NCI-H345 treated with DMSO at 0.1 percent for 48 hours (cell line): ENCODE data around the gene NR1H4.
"Not testable (repeated sequence)": the region's sequence is repeated elsewhere in the genome, so short reads cannot be mapped to it uniquely, and the experiment has no call there.

ENCODE experiments used
- DNase-seq: peaks from one replicate; lab custom pipeline; 2025; ENCODE audit not compliant: unreplicated experiment; lab: John Stamatoyannopoulos, UW

Gene NR1H4

DNA sequence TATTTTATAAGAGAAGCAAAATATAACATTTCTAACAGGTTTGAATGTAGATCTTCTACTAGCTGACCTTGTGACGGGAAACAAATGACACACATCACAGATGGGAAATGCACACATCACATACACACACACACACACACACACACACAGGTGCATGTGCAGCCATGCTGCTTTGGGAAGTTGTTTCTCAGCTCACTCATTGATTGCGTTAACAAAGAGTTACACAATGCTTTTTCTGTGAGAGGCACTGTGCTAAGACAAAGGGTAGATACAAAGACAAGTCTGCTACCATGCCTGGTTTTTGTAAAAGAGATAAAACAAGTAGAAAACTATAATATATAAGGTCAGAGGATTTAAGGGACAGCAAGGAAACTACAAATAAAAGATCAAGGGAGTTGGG, 1.3 kb upstream of the NR1H4 start:
- no peak for DNase-seq

DNA sequence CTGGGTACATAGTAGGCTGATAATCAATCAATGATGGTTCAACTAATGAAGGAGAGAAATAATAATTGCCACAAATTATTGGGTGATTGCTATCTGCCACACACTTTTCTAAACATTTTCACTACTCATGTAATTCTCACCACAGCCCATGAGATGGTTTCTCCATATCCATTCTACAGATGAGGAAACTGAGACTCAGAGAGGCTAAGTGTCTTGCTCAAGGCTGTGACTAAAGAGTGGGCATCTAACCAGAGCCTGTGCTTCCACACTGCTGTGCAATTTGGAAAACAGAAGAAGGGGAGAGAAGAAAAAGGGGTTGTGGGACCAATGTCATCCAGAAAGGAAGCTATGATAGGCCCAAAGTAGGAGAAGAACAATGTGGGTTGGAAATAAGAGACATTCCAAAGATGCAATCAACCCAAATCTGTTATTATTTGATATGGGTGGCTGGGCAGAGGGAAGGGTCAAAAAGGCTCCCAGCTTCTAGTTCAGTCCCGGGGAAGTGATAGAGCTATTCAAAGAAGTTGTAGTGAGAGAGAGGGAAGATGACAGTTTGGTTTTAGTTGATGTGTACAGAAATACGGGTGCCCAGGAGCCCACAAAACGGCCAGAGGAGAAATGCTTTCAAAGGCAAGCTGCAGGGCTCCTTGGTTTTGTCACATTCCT, 483 bp upstream of the NR1H4 start:
- DNase-seq: no peak

DNA sequence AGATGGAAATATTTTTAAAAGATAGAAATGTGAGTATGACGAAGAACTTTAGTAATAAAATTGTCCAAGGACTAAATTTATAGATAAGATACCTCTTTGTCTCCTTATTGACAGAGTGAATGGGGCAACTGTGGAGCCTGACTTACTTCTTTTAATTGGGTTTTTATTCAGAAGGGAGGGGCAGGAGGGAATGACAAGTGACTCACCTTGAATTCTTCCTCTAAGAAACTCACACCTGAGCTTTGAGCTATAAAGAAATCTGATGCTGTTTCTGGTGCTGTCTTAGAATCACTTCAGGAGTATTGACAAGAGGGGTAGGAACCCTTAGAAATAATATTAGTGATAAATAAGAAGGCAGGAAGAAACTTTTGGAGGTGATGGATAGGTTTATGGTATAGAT, 951 bp downstream of the NR1H4 start:
- DNase-seq: no peak

DNA sequence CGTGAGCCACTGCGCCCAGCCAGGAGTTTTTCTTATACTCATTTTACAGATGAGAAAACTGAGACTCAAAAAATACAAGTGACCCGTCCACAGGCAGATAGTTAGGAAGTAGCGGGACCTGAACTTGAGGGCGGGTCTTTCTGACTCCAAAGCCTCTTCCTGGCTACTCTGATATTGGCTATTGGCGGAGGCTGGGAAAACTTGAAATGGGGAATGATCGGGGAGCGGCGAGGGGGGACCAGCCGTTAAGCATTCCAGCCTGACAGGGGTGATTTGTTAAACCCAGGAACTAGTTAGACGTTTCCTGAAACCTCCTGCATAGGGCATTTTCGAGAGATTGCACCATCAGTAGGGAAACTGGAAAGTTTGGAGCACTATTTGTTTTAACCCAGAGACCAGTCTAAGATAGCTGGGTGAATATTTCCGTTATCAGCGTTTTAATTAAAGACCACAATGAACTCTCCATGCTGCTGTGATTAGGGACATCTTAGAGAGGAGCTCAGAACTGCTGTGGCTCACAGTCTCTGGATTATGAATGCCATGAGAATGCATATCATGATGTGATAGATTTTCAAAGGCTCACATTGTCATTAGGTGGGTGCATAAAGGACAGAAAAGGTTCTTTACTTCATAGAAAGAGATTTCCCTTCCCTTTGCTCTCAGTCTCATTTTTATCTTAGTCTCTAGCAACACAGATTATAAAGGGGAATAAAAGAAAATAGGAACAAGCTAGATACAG, 2.5 kb downstream of the NR1H4 start:
- no peak for DNase-seq

DNA sequence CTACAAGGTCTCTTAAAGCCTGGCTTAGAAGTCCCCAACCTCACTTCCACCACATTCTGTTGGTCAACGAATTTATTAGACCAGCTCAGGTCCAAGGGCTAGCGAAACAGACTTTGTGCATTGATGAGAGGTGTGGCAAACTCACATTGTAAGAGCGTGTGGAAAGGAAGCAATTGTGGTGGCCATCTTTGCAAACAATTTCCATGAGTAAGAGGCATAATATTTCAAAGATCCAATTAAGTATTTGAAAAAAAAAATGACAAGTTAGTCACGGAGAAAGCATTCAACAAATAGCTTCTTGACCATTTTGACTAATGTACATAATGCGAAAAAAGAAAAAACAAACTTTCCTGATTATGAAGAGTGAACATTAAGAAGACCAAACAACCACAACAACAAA, 7.4 kb downstream of the NR1H4 start:
- no peak for DNase-seq

DNA sequence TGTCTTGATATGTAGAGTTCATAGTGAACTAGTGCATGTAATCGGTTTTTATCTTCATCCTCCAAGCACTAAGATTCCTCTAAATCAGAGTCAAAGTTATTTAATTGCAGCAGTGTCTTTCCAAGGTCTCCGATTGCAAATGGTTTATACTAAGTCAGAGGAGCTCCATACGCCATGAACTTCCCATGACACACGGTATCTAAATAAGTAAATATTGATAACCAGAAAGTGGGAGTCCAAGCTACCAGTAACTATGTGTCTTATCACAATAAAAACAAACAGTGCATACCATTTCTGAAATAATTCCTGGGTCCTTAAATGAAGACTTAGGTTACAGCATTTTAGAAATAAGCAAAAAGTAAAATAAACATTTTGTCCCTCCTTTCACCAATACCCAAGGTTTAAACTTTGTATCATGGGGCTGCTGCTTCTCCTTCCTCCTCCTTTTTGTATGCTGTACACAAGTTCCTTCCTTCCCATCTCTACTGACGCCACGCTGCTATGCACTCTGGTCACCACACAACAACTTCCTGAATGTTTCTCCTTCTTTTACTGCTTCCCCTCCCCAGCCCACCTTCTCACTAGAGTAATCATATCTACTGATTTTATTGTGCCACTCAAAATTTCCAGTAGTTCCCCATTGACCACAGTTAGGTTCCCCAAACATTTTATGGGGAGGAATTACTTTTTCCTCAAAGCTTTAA, 10.7 kb downstream of the NR1H4 start:
- no peak for DNase-seq

DNA sequence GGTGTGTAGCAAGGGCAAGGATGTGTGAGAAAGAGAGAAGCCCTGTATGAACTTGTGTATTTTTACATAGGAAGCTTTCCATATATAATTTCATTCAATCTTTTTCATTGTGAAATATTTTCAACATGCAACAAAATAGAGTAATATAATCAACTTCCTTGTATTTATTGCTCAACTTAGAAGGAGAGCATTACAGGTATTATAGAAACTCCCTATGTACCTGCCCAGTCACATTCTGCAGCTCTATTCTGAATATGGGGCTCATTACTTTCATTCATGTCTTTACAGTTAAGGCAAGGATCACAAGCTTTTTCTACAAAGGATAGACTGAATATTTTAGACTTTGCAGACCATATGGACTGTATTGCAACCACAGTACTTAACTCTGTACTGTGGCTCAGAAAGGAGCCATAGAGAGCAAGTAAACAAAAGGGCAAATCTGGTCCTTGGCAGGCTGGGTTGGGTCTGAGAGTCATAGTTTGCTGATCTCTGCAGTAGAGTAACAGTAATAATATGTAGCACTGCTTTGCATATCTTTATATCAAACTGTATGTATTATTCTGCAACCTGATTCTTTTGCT, 11.3 kb downstream of the NR1H4 start:
- DNase-seq: no peak

DNA sequence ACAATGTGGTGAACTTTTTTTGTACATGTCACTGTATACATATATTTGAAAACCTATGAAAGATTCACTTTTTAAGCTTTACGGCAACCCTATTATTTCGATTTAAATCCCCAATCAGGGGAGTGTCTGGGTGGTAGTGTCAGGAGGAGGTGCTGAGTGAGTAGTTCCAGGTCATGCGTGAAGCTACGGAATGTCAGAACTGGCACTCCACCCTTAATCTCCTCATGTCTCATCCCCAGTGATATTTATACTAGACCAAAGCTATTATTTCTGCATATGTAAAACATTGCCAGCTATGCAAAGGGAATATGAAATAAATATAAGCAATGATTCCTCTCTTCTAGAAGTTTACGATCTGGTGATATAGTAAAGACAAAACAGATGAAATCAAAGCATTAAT, 12.3 kb downstream of the NR1H4 start:
- DNase-seq: no peak

DNA sequence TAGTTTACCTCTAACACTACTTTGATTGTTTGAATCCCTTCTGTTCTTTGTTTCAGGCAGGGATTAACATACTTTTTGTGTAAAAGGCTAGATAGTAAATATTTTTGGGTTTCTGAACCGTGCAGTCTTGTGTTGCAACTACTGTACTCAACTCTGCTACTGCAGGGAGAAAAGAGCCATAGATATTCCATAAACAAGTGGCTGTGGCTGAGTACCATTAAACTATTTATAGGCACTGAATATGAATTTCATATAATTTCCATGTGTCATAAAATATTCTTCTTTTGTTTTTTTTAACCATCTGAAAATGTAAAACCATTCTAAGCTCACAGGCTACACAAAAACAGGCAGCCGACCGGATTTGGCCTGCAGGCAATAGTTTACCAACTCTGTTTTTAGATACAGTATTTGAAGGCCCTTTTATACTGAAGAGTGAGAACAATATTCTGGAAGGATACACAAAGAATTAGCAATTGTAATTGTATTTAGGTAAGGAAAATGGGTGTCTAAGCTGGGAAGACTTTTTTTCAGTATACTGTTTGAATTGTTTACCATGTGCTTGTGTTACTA, 15.7 kb downstream of the NR1H4 start:
- DNase-seq: no peak

DNA sequence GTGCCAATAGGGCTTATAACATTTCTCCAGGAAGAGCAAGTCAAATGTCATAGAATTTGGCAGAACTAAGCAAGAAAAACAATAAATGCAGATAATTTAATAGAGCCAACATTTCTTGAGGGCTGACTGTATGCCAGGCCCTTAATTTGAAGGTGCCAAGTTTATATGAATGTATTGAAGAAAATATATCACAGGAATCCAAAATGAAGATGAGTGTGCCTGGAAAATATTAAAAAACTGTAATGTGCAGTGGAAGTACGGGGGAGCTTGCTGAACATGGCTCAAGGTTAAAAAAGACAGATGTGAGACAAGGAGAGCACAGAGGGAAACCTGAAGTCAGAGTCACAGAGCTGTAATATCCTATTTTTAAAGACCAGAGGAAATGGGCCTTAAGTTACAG, 16.4 kb downstream of the NR1H4 start:
- DNase-seq: no peak

DNA sequence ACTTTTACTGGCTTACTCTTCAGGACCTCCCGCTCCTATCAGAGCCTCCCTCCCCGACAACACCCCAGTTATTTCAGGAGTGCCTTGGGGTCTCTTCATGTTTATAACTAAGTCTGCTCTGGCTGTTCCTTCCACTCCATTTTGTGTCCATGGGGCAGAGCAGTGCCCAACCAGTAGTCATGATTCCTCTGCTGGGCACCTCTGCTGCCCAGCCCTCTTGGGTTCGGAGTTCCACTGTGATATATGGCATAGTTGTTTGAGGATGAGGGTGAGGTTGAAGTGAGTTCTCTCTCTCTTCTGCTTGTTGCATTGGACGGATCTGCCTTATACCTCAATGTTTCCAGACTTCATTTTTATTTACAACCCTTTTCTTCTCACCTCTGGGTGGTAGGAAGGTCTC, 17.4 kb downstream of the NR1H4 start:
- DNase-seq: no peak

DNA sequence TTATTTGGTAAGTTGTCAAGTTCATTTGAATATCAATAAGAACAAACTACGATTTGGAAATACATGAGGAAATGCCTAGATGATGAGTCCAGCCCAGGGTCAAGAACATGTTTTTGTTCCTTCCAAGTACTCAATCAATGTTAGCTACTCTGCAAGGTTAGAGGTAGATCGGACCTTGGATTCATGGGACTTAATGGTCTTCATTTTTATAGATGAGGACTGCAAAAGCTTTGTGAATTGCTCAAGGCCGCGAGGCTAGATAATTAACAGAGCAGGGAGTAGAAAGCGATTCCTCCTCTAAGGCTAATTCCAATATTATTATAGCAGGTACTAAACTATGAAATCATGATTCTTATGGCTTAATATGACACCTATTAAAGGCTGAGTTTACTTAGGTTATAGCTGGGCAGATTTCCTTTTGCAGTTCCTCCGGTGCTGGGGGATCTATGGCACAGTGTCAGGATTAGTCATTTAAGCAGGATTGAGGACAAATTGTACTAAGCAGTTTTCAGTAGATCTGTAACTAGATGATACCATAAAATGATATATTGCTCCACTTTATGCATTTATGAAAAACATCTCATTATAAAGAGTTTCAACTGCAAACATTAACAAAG, 19.8 kb downstream of the NR1H4 start:
- DNase-seq: no peak

DNA sequence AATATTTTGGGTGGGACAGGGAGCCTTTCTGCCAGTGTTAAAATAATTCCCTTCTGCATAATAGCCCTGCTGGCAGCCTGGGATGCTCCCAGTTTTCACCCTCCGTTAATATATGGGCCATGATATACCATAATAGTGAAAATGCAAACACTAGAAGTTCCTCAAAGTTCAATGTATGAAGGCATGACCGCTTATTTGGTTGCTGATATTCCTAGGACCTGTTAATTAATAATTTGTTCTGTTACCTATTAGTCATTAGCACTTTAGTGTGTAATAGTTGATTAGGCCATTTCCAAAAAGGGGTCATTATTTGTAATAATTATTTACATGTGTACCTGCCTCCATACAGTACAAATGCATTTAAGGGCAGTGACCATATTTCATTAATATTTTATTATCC, 20.4 kb downstream of the NR1H4 start:
- DNase-seq: no peak

DNA sequence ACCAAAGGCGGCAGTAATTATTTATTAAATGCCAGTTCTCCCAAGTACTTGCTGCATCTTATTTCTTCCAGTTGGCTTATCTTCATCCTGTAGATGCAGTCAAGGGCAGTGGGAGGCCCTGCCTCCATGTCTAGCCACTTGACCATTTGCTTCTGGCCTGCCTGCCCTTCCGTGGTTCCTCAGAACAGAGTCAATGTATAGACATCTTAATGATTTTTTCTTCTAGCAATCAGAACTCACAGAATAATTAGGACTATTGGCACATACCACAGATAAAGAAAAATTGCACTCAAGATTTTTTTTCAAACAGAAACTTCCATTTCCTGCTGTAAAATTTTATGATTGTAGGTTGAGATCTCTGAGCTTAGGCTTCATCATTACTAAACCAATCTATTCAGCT, 20.9 kb downstream of the NR1H4 start:
- no peak for DNase-seq

DNA sequence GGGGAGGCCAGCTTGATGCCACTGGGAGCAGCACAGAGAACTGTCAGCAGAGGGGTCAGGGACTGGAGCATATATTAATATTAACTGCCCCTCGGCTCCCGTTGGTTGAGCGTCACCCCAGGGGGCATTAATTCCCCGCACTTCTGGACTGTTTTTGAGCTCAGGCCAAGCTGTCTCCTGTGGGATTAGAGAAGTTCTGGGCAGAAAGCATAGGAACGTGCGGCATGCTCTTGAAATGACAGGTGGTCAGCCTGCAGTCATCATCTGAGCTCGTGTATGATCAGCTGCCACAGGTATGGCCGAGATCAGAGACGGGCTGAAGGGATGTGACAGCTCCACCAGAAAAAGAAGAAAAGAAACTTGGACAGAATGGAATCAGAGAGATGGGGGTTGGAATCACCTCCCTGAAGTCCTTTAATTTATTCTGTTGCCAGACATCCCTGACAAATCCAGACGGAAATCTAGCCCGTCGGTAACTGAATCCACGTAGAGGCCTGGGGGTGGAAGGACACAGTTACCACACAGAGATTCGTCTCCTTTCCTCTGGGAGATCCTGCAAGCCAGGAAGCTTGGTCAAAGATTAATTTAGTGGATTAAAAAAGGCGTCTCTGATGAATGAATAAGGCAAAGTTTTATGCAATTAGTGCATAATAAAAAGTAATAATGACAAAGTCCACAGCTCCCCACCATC, 23.6 kb downstream of the NR1H4 start:
- no peak for DNase-seq

DNA sequence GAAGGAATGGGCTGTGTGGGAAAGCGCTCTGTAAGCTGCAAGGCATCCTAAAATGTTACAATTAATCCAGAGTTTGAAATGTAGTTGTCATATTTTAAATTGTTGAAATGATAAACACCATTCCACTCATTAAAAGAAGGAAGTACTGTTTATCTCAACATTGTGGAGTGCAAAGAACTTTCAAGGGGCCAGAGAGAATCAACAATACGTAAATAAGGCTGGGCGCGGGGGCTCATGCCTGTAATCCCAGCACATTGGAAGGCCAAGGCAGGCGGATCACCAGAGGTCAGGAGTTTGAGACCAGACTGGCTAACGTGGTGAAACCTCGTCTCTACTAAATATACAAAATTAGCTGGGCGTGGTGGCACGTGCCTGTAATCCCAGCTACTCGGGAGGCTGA, 24.5 kb downstream of the NR1H4 start:
- no peak for DNase-seq

DNA sequence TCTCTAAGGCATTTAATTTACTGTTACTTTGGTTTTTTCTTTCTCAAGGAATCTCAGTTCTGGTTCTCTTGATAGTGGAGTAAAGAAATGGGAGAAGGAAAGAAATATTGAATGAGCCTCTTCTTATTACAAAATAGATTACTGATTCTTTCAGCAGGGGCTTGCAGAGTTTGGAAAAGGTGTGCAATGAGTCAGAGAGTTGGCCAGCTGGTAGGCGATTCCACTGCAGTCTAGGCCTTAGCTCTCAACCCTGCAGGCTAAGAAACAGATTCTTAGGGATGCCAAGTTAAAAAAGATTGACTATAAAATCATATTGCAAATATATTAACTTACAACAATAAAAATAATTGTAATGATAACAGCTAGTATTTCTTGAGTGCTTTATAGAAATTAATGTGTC, 25.8 kb downstream of the NR1H4 start:
- no peak for DNase-seq

DNA sequence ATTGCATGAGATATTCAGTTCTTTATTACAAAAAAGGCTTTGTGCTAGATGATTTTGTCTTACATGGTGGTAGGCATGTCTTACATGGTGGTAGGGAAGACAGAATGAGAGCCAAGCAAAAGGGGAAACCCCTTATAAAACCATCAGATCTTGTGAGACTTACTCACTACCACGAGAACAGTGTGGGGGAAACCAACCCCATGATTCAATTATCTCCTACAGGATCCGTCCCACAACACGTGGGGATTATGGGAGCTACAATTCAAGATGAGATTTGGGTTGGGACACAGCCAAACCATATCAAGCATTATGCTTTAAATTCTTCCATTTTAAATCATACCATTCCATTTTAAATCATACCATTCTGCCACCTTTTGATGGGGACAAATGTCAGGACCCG, 29.1 kb downstream of the NR1H4 start:
- DNase-seq: not testable (repeated sequence)

DNA sequence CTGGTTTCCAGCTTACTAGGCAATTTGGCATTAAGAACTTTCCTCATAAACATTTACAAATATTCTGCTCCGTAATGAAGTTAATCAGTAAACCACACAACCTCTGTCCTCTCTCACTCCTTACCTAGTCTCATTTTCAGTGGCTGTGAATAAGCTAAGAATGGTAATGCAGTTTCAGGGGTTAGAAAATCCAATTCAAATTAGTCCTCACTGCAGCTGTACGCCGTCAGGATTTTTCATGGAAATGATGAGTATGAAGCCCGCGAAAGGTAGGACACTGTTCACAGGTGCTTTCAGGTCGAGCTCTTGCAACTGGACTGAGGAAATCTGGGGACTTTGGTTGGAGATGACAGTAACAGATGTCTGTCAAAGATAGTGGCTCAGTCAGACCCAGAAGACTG, 29.6 kb downstream of the NR1H4 start:
- no peak for DNase-seq

DNA sequence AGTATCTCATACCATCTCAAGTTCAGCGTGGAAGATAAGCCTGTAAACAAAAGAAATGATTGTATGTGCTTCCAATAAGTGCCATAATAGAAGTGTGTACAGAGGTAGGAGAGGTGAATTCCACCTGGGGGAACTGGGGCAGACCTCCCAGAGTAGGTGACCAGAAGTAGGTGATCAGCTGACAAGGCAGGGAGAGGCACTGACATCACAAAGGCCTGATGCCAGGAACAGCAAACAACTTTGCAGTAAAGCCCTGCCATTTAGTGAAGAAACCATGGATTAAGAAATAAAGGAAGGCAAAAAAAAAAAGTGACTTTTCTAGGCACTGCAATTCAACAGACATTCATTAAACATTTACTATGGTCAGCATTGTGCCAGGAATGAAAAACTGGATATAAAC, 31.1 kb downstream of the NR1H4 start:
- DNase-seq: no peak

DNA sequence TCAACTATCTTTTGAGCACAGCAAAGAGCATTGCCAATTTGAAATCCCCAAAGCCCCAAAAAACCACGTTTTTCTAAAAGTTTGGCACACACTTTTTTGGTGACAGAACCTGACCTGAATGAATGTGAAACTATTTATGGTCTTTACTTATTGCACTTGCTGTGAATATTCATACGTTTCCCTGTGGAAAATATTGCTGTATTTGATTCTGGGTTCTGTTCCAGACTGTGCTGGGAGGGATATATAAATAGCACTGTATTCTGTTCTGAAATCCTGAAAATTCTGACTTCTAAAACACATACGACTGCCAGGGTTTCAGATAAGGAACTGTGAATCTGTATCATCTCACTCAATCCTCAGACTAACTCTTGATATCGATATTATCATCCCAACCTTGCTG, 35.1 kb downstream of the NR1H4 start:
- DNase-seq: no peak
